Naive thymus-derived CD8-positive, alpha-beta T cell (primary cell): ENCODE data around the gene SLC23A2. TPM values are rescaled to one million over a fixed set of nuclear protein-coding genes. Genes with fewer than 3 reads are reported as not detected.

ENCODE experiments used
- ATAC-seq, 2 donors: fragments of 150-1000 bp; cut with Tn5 transposase in 1 of 2; sonication (Bioruptor Pico), chemical (Tn5 transposase) in 1 of 2; 1 replicate in 1 of 2; 2 replicates in 1 of 2; pipeline ENCODE4 v1.10.0; 2021; ENCODE audit warnings: mild to moderate bottlenecking in 2 of 2, moderate library complexity in 2 of 2
- POLR2A ChIA-PET: fragments of 350-600 bp; sonication (Branson Sonifier 250); formaldehyde crosslinking; loops from one replicate; lab custom pipeline; 2021; ENCODE audit warnings: antibody characterized with exemption; lab: Charles Lee
- DNase-seq, 10 donors: peaks; one replicate each; pipeline versions ENCODE4 v3.0.0 to v3.0.0-alpha.2; 2020 to 2022
- H3K27ac Mint-ChIP-seq, 10 donors: one replicate each; pipeline ENCODE4 v1.8.0; 2020 to 2022; ENCODE audit warnings: mild to moderate bottlenecking in 10 of 10, mixed read lengths in 10 of 10, moderate library complexity in 4 of 10, inconsistent platforms in 1 of 10
- H3K27me3 Mint-ChIP-seq, 5 donors: one replicate each; pipeline ENCODE4 v1.8.0; 2021 to 2022; ENCODE audit warnings: mixed read lengths in 5 of 5
- H3K36me3 Mint-ChIP-seq, 3 donors: one replicate each; pipeline ENCODE4 v1.8.0; 2020 to 2022; ENCODE audit warnings: mixed read lengths in 3 of 3, mild to moderate bottlenecking in 2 of 3, inconsistent platforms in 1 of 3
- H3K4me1 Mint-ChIP-seq, 4 donors: one replicate each; pipeline ENCODE4 v1.8.0; 2021 to 2022; ENCODE audit warnings: mixed read lengths in 4 of 4
- H3K4me3 Mint-ChIP-seq, 10 donors: one replicate each; pipeline ENCODE4 v1.8.0; 2020 to 2022; ENCODE audit warnings: mild to moderate bottlenecking in 10 of 10, mixed read lengths in 10 of 10, moderate library complexity in 6 of 10, inconsistent platforms in 1 of 10
- H3K9me3 Mint-ChIP-seq, 9 donors: one replicate each; pipeline ENCODE4 v1.8.0; 2020 to 2022; ENCODE audit warnings: mixed read lengths in 9 of 9, mild to moderate bottlenecking in 3 of 9, inconsistent platforms in 1 of 9, moderate library complexity in 1 of 9
- polyA plus RNA-seq, 3 donors: library from polyadenylated mRNA; unstranded; fragments of 300-500 nt; fragmentation: Illumina TruSeq; gene quantifications; one replicate each; pipeline ENCODE4 v1.2.3, GENCODE V29; 2021
- total RNA-seq, 8 experiments: library from RNA in 2 of 8; stranded (reverse) in 2 of 8; gene quantifications; one replicate each; pipeline ENCODE4 v1.2.3 and lab custom pipeline; 2021 to 2026

SLC23A2 gene
- total and polyA plus RNA-seq, 5 experiments from 2014 or later: 5.6 to 24.3 (median 8.1) TPM

DNA sequence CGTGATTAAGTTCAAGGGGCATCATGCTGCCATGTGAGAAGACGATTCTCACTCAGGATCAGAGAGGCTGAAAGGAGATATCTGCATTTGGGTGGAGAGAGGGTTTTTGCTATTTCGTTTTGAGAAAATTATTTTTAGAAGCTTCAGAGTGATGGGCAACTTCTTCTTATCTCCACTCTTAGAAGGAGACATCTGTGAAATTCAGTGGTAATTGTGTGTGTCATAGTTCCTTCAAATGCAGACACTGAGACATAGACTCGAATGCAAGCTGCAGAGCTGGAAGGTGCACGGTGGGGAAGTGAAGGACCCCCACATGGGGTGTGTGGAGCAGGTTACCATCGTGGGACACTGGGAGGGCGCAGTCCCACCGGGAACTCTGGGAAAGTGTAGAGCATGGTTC, 162.8 kb downstream of the SLC23A2 start:
- H3K27me3 Mint-ChIP-seq: peaks cover 0 to 6% (median 2%) of the 10 kb centered on the region in 5 donors
- POLR2A ChIA-PET: no interaction called here
- peaks cover 0 to 2% (median 0%) of the 10 kb centered on the region in 9 donors for H3K9me3 Mint-ChIP-seq
- peaks cover 0 to 8% (median 4%) of the 10 kb centered on the region in 4 donors for H3K4me1 Mint-ChIP-seq
- no peak overlapping the region for H3K4me3 Mint-ChIP-seq
- ATAC-seq: no peak
- no peak overlapping the region for H3K27ac Mint-ChIP-seq
- no peak for DNase-seq
- H3K36me3 Mint-ChIP-seq: no peaks in the 10 kb centered on the region

DNA sequence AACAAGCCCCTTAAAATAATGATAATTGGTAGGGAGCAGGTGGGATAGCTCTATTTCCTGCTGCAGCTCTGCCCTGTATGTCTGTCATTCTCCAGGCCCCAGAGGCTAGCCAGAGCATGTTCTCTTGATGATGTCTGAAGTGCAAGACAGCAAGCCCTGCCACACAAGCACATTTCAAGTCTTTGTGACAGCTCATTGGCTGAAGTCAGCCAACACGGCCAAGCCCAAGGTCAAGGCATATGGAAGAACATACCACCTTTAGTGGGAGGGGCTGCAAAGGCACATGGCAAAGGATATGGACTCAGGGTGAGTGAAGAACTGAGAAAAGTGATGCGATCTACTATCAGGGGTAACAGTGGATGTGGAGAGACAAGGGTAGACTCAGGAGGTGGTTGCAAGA, 163.6 kb downstream of the SLC23A2 start:
- DNase-seq: no peak

DNA sequence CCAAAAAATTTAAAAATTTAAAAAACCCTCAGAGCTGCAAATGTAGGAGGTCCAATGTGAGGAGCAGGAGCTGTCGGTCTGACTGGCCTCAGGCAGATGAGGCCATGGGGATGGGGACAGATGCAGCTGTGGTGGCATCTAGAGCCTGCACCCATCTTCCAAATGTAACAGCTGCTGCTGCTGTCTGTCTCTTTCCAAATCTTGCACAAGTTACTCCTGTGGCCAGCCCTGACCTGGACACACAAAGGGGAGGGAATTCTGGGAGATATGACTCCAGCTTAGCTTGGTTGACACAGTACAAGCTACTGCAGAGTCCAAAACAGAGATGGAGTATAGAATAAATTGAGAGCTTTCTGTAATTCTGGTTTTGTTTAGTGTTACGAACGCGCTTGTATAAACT, 164.4 kb downstream of the SLC23A2 start:
- Mint-ChIP-seq H3K9me3 (peaks cover 0 to 3% (median 0%) of the 10 kb centered on the region in 9 donors), H3K27ac (peak overlapping the region in 2 of 10 donors; percentile 15 to 50), H3K4me3 (no peak overlapping the region), H3K36me3 (no peaks in the 10 kb centered on the region), H3K27me3 (peaks cover 0 to 6% (median 2%) of the 10 kb centered on the region in 5 donors), H3K4me1 (peaks cover 0 to 8% (median 4%) of the 10 kb centered on the region in 4 donors)
- POLR2A ChIA-PET: interaction anchor here (1.3 kb wide), 1 partner anchor 9 kb away, joined by 3 read pairs; no protein-coding TSS in a partner anchor
- no peak for ATAC-seq
- no peak for DNase-seq

More for the DNA sequence above, 163.6 kb downstream of the SLC23A2 start:
- POLR2A ChIA-PET: no interaction called here
- no peaks in the 10 kb centered on the region for H3K36me3 Mint-ChIP-seq
- no peak overlapping the region for H3K4me3 Mint-ChIP-seq
- ATAC-seq: no peak
- H3K27me3 Mint-ChIP-seq: peaks cover 0 to 6% (median 2%) of the 10 kb centered on the region in 5 donors
- peaks cover 0 to 8% (median 4%) of the 10 kb centered on the region in 4 donors for H3K4me1 Mint-ChIP-seq
- peak overlapping the region in 2 of 10 donors; percentile 4 to 39 for H3K27ac Mint-ChIP-seq
- peaks cover 0 to 2% (median 0%) of the 10 kb centered on the region in 9 donors for H3K9me3 Mint-ChIP-seq

DNA sequence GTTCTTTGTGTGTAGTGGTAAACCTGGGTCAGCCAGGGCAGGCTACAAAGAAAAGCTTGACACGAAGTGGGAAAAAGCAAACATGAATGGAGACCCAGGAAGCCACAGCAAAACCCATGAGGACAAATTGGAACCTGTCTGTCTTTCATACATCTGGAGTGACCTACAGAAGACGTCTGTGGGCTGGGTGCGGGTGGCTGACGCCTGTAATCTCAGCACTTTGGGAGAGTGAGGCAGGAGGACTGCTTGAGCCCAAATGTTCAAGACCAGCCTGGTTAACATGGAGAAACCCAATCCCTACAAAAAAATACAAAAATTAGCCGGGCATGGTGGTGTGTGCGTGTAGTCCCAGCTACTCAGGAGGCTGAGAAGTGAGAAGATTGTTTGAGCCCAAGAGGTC, 164.8 kb downstream of the SLC23A2 start:
- Mint-ChIP-seq H3K27ac (peak overlapping the region in 2 of 10 donors; percentile 7 to 15), H3K9me3 (peaks cover 0 to 3% (median 0%) of the 10 kb centered on the region in 9 donors), H3K36me3 (no peaks in the 10 kb centered on the region), H3K4me3 (no peak overlapping the region), H3K27me3 (peaks cover 0 to 6% (median 2%) of the 10 kb centered on the region in 5 donors), H3K4me1 (peaks cover 0 to 8% (median 4%) of the 10 kb centered on the region in 4 donors)
- ATAC-seq (no peak), DNase-seq (no peak)
- POLR2A ChIA-PET: interaction anchor here (1.3 kb wide), 1 partner anchor 8 kb away, joined by 3 read pairs; no protein-coding TSS in a partner anchor

DNA sequence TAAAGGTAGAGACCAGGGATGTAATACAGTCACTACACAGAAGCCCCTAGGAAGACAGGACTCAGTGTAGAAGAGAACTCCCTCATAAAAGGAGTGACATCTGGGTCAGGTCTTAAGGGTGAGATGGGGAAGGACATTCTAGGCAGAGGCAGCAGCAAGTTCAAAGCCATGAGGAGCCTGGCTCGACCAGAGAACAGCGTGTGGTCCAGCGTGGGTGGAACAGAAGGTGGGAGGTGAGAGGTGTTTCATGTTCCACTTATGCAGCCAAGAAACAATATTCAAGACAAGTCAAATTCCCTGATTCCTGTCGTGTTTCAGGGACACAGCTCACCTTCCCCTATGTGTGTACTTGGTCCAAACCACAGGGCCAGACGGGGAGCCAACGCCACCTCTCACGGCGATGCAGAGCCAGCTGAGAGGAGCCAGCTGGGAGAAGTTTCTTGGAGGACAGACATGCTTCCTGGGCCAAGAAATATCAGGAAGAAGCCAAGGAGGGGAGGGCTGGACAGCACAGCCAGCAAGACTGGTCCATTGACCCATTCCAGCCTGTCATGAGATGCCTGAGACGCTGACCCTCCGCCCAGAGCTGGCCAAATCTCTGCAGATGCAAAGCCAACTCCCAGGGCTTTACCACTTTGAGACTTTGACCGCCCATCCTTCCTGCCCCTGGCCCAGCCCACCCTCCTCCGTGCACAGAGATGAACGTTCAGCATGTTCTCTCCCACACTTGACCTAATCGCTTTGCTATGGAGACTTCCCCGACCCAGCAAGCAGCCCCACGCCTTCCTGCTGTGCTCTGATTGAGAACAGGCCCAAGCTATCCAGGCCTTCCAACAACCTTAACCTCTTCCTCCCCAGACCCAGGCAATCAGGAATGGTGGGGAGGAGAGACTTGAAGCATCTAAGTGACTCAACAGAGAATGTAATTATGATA, 165.8 kb downstream of the SLC23A2 start:
- POLR2A ChIA-PET: interaction anchor here (1.3 kb wide), 1 partner anchor 7 kb away, joined by 3 read pairs; no protein-coding TSS in a partner anchor
- ATAC-seq: no peak
- peaks cover 0 to 3% (median 0%) of the 10 kb centered on the region in 9 donors for H3K9me3 Mint-ChIP-seq

DNA sequence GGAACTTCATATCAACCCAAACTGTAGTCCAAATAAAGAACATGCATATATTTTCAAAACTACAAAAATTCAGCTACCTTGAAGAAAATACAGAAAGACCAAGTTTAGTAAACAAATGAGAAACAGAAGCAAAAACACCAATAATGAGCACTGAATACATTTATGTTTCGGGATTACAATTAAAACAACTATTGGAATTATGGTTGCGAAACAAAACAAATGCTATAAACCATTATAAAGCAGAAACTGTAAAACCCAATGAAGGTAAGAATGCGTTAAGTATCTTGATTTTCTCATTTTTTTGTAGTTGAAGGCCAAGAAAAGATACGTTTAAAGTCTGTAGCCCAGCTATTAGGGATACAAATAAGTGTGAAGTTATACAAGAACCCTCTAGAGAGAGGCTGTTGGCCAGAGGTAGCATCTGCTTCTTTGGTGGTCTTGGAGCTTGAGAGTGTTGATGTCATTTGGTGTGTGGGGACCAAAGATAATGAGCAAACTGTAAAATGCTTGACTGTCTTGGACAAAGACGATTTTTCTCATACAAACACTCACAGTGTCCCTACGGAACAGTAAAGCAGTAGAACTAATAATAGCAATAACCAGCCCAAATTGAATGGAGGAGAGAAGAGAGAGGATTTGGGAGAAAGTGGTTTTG, 168.1 kb downstream of the SLC23A2 start:
- Mint-ChIP-seq H3K36me3 (no peaks in the 10 kb centered on the region), H3K27me3 (peaks cover 0 to 6% (median 2%) of the 10 kb centered on the region in 5 donors), H3K9me3 (peaks cover 0 to 3% (median 0%) of the 10 kb centered on the region in 9 donors), H3K4me3 (no peak overlapping the region), H3K4me1 (peaks cover 0 to 9% (median 3%) of the 10 kb centered on the region in 4 donors), H3K27ac (no peak overlapping the region)
- POLR2A ChIA-PET: interaction anchor here (0.6 to 2.1 kb wide), 3 partner anchors 19 to 136 kb away, joined by 5 to 8 read pairs (median 5); no protein-coding TSS in a partner anchor
- DNase-seq: no peak
- ATAC-seq: no peak

More for the DNA sequence above, 165.8 kb downstream of the SLC23A2 start:
- Mint-ChIP-seq H3K27ac (peak overlapping the region in 1 of 10 donors; percentile 15), H3K4me1 (peaks cover 0 to 8% (median under 1%) of the 10 kb centered on the region in 4 donors), H3K4me3 (peak overlapping the region in 1 of 10 donors; percentile 48), H3K27me3 (peaks cover 0 to 6% (median 2%) of the 10 kb centered on the region in 5 donors), H3K36me3 (no peaks in the 10 kb centered on the region)
- no peak for DNase-seq

DNA sequence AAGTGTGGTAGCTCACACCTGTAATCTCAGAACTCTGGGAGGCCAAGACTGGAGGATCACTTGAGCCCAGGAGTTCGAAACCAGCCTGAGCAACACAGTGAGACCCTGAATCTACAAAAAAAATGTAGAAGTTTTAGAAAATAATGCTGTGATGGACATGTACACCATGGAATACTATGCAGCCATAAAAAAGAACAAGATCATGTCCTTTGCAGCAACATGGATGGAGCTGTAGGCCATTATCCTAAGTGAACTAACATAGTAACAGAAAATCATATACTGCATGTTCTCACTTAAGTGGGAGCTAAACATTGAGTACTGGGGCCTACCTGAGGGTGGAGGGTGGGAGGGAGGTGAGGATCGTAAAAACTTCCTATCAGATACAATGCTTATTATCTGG, 168.8 kb downstream of the SLC23A2 start:
- DNase-seq: no peak
- POLR2A ChIA-PET: interaction anchor here (0.6 to 2.1 kb wide), 3 partner anchors 18 to 137 kb away, joined by 5 to 8 read pairs (median 5); no protein-coding TSS in a partner anchor
- H3K36me3 Mint-ChIP-seq: no peaks in the 10 kb centered on the region
- peaks cover 0 to 12% (median 2%) of the 10 kb centered on the region in 4 donors for H3K4me1 Mint-ChIP-seq
- ATAC-seq: no peak
- peaks cover 0 to 6% (median 0%) of the 10 kb centered on the region in 5 donors for H3K27me3 Mint-ChIP-seq
- no peak overlapping the region for H3K27ac Mint-ChIP-seq
- no peak overlapping the region for H3K4me3 Mint-ChIP-seq
- H3K9me3 Mint-ChIP-seq: peaks cover 0 to 3% (median 0%) of the 10 kb centered on the region in 9 donors

DNA sequence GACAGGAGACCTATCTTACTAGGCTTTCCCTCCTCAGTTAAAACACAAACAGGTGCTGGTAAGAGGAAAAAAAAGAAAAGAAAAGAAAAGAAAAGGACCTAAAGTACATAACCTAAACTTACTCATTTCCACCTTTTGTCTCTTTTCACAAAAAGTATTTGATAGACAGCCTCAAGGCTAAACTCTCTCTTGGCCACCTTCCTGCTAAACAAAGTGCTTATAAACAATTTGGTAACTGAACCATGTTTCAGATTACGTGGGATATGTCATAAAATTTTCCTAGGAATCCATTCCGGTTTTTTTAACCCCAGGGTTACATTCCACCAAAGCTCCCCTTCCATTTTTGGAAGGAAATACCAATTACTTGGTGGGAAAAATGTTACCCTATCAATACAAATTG, 170.6 kb downstream of the SLC23A2 start:
- H3K9me3 Mint-ChIP-seq: peaks cover 0 to 3% (median 0%) of the 10 kb centered on the region in 9 donors
- DNase-seq (no peak), ATAC-seq (no peak)
- POLR2A ChIA-PET: no interaction called here
- no peaks in the 10 kb centered on the region for H3K27me3 Mint-ChIP-seq
- no peak overlapping the region for H3K4me3 Mint-ChIP-seq
- no peaks in the 10 kb centered on the region for H3K36me3 Mint-ChIP-seq
- H3K27ac Mint-ChIP-seq: no peak overlapping the region
- H3K4me1 Mint-ChIP-seq: peaks cover 0 to 13% (median 0%) of the 10 kb centered on the region in 4 donors

DNA sequence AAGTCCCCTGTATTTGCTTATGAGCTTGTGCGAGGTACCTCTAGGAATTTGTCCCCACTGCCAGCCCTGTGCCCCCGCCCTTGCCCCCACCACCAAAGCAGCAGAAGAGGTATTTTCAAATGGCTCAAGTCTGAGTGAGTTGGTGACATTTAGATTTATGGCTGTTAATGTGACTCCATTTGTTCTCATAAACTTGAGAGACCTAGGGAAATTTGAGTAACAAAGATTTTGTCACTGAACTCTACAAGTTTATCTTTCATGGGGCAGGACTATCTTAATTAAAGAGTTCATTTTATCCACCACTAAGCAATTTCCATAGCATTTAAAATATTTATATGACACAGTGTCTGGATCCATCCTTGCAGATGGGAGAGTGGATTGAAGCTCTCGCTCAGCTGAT, 171.1 kb downstream of the SLC23A2 start:
- Mint-ChIP-seq H3K27me3 (no peaks in the 10 kb centered on the region), H3K9me3 (peaks cover 0 to 3% (median 0%) of the 10 kb centered on the region in 9 donors), H3K4me3 (no peak overlapping the region), H3K27ac (no peak overlapping the region), H3K36me3 (no peaks in the 10 kb centered on the region), H3K4me1 (peaks cover 0 to 13% (median 0%) of the 10 kb centered on the region in 4 donors)
- DNase-seq (no peak), ATAC-seq (no peak)
- POLR2A ChIA-PET: no interaction called here

DNA sequence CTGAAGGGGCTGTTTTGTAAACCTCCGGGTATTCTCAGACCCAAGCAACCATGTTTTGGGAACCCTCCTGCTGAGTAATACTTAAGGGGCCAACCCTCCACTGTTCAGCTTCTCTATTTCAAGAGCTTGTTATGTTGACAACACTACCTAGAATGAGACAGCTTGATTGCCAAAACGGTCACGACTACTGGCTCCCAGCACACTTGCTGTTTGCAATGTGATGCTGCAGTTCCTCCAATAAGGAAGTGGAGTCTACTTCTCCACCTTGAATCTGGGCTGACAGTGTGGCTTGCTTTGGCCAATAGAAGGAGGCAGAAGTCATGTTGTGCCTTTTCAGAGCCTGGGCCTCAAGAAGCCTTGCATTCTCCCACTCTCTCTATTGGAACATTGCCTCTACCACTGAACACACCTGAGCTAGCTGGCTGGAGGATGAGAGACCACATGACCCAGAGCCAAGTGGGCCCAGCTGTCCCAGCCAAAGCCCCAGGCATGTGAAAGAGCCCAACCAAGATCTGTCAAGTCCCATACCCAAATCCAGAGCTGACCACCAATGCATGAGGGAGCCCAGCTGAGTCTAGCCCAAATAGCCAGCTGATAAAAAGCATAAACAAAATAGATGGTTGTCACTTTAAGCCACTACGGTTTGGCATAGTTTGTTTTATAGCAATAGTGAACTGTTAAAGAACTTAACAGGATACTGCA, 171.6 kb downstream of the SLC23A2 start:
- H3K36me3 Mint-ChIP-seq: no peaks in the 10 kb centered on the region
- ATAC-seq (no peak), DNase-seq (no peak)
- H3K9me3 Mint-ChIP-seq: peaks cover 0 to 3% (median 0%) of the 10 kb centered on the region in 9 donors
- peaks cover 0 to 13% (median 0%) of the 10 kb centered on the region in 4 donors for H3K4me1 Mint-ChIP-seq
- no peak overlapping the region for H3K4me3 Mint-ChIP-seq
- POLR2A ChIA-PET: no interaction called here
- no peaks in the 10 kb centered on the region for H3K27me3 Mint-ChIP-seq
- H3K27ac Mint-ChIP-seq: peak overlapping the region in 5 of 10 donors; percentile 34 to 73 (median 47)

DNA sequence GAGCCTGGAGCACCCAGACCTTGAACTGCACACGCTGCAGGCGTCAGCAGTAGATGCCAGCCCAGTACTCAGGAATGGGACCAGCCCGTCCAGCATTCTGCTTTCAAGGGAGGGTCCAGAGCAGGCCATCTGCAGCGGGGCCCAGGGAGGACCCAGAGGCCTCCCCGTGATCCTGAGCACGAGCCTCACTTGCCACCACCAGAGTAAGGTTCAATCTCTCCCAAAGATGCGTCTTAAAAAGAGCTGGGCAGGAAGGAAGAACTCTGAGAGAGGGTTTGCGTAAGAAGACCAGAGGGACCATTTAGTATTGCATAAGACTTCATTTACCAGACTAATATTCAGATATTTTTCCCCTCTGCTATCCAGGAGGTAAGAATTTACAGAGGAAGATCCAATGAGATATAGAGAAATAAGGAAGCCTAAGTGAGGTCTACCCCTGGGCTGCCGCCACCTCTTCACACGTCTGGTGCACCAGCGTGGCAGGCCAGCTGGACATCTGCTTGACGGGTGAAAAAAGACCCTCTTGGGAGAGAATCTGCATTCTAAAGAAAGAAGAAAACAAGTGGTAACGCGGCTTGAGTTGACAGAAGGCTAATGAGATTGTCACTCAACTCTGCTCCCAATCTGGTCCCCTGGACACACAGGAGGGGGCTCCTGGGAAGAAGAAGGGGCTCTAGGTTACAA, 172.3 kb downstream of the SLC23A2 start:
- Mint-ChIP-seq H3K27me3 (no peaks in the 10 kb centered on the region), H3K36me3 (no peaks in the 10 kb centered on the region), H3K4me1 (peaks cover 1 to 16% (median 3%) of the 10 kb centered on the region in 4 donors), H3K27ac (peak overlapping the region in 2 of 10 donors; percentile 19 to 53), H3K4me3 (peak overlapping the region in 1 of 10 donors; percentile 53), H3K9me3 (peaks cover 0 to 3% (median 0%) of the 10 kb centered on the region in 9 donors)
- POLR2A ChIA-PET: interaction anchor here (0.7 to 1.2 kb wide), 3 partner anchors 8 to 788 kb away, joined by 3 read pairs; no protein-coding TSS in a partner anchor
- DNase-seq (no peak), ATAC-seq (no peak)
